ENCODE measurements around the gene BMP6. TPM values are rescaled to one million over a fixed set of nuclear protein-coding genes. Genes with fewer than 3 reads are reported as not detected.

BMP6 gene
- total and polyA plus RNA-seq, 2 of the 8 experiments (the other 6 are each of a cell fraction or from before 2014, with no cell fraction given), result 2.0 to 2.1 TPM

- TF ChIP-seq, protein P1, sequence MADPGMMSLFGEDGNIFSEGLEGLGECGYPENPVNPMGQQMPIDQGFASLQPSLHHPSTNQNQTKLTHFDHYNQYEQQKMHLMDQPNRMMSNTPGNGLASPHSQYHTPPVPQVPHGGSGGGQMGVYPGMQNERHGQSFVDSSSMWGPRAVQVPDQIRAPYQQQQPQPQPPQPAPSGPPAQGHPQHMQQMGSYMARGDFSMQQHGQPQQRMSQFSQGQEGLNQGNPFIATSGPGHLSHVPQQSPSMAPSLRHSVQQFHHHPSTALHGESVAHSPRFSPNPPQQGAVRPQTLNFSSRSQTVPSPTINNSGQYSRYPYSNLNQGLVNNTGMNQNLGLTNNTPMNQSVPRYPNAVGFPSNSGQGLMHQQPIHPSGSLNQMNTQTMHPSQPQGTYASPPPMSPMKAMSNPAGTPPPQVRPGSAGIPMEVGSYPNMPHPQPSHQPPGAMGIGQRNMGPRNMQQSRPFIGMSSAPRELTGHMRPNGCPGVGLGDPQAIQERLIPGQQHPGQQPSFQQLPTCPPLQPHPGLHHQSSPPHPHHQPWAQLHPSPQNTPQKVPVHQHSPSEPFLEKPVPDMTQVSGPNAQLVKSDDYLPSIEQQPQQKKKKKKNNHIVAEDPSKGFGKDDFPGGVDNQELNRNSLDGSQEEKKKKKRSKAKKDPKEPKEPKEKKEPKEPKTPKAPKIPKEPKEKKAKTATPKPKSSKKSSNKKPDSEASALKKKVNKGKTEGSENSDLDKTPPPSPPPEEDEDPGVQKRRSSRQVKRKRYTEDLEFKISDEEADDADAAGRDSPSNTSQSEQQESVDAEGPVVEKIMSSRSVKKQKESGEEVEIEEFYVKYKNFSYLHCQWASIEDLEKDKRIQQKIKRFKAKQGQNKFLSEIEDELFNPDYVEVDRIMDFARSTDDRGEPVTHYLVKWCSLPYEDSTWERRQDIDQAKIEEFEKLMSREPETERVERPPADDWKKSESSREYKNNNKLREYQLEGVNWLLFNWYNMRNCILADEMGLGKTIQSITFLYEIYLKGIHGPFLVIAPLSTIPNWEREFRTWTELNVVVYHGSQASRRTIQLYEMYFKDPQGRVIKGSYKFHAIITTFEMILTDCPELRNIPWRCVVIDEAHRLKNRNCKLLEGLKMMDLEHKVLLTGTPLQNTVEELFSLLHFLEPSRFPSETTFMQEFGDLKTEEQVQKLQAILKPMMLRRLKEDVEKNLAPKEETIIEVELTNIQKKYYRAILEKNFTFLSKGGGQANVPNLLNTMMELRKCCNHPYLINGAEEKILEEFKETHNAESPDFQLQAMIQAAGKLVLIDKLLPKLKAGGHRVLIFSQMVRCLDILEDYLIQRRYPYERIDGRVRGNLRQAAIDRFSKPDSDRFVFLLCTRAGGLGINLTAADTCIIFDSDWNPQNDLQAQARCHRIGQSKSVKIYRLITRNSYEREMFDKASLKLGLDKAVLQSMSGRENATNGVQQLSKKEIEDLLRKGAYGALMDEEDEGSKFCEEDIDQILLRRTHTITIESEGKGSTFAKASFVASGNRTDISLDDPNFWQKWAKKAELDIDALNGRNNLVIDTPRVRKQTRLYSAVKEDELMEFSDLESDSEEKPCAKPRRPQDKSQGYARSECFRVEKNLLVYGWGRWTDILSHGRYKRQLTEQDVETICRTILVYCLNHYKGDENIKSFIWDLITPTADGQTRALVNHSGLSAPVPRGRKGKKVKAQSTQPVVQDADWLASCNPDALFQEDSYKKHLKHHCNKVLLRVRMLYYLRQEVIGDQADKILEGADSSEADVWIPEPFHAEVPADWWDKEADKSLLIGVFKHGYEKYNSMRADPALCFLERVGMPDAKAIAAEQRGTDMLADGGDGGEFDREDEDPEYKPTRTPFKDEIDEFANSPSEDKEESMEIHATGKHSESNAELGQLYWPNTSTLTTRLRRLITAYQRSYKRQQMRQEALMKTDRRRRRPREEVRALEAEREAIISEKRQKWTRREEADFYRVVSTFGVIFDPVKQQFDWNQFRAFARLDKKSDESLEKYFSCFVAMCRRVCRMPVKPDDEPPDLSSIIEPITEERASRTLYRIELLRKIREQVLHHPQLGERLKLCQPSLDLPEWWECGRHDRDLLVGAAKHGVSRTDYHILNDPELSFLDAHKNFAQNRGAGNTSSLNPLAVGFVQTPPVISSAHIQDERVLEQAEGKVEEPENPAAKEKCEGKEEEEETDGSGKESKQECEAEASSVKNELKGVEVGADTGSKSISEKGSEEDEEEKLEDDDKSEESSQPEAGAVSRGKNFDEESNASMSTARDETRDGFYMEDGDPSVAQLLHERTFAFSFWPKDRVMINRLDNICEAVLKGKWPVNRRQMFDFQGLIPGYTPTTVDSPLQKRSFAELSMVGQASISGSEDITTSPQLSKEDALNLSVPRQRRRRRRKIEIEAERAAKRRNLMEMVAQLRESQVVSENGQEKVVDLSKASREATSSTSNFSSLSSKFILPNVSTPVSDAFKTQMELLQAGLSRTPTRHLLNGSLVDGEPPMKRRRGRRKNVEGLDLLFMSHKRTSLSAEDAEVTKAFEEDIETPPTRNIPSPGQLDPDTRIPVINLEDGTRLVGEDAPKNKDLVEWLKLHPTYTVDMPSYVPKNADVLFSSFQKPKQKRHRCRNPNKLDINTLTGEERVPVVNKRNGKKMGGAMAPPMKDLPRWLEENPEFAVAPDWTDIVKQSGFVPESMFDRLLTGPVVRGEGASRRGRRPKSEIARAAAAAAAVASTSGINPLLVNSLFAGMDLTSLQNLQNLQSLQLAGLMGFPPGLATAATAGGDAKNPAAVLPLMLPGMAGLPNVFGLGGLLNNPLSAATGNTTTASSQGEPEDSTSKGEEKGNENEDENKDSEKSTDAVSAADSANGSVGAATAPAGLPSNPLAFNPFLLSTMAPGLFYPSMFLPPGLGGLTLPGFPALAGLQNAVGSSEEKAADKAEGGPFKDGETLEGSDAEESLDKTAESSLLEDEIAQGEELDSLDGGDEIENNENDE (IDR thresholded peaks at IDR 0.05; ENCODE audit: insufficient replicate concordance, low read length), result no peak
- TF ChIP-seq TCF12 (IDR thresholded peaks at IDR 0.05; ENCODE audit: low read depth, low read length), result no peak
- TF ChIP-seq CHD1 (IDR thresholded peaks at IDR 0.05; ENCODE audit: low read depth, low read length), result no peak
- TF ChIP-seq JUND (IDR thresholded peaks at IDR 0.05; ENCODE audit: low read length), result no peak
- TF ChIP-seq, protein P2, sequence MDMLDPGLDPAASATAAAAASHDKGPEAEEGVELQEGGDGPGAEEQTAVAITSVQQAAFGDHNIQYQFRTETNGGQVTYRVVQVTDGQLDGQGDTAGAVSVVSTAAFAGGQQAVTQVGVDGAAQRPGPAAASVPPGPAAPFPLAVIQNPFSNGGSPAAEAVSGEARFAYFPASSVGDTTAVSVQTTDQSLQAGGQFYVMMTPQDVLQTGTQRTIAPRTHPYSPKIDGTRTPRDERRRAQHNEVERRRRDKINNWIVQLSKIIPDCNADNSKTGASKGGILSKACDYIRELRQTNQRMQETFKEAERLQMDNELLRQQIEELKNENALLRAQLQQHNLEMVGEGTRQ (IDR thresholded peaks at IDR 0.05; ENCODE audit: low read length), result no peak
- no peak for TF ChIP-seq ZNF274 (IDR thresholded peaks at IDR 0.05; ENCODE audit: borderline replicate concordance, extremely low read depth, low read length)
- TF ChIP-seq GABPA (IDR thresholded peaks at IDR 0.05; ENCODE audit: borderline replicate concordance, insufficient read depth, low read length), result no peak
- no peak for TF ChIP-seq SIN3A (conservative IDR thresholded peaks at IDR 0.05 in 1 of 2, IDR thresholded peaks at IDR 0.05 in 1 of 2; ENCODE audit: low read depth in 1 of 2, low read length in 2 of 2)
These were observed 22.7 kb upstream of the BMP6 start (continued) for GRCh38 chr6:7703148-7703680.

Data from H1 (cell line).